Mesendoderm (in vitro differentiated cells): ENCODE measurements around the gene CCNF.

Experiments used
- DNase-seq: peaks from one replicate; pipeline ENCODE4 v3.0.0; 2013
- H2AK5ac ChIP-seq: 2 replicates; pipeline ENCODE4 v1.6.1; 2013; ENCODE audit warnings: low read length, inconsistent platforms
- H2BK120ac ChIP-seq: 2 replicates; pipeline ENCODE4 v1.6.1; 2013; ENCODE audit warnings: low read depth, mild to moderate bottlenecking, low read length, moderate library complexity, mixed read lengths
- H2BK15ac ChIP-seq: replicated peaks from 2 replicates; pipeline ENCODE4 v1.6.1; 2013; ENCODE audit warnings: low read depth, mild to moderate bottlenecking, moderate library complexity
- H2BK5ac ChIP-seq: 2 replicates; pipeline ENCODE4 v1.6.1; 2013; ENCODE audit warnings: low read length, inconsistent platforms
- H3K18ac ChIP-seq: 2 replicates; pipeline ENCODE4 v1.6.1; 2013; ENCODE audit warnings: mild to moderate bottlenecking, low read length, mixed read lengths
- H3K23ac ChIP-seq: one replicate; pipeline ENCODE4 v1.6.1; 2013; ENCODE audit warnings: low read length
- H3K27ac ChIP-seq: 2 replicates; pipeline ENCODE4 v1.5.1; 2013; ENCODE audit warnings: low read depth, mild to moderate bottlenecking, inconsistent platforms, low read length, moderate library complexity
- H3K27me3 ChIP-seq: 2 replicates; pipeline ENCODE4 v1.6.1; 2013; ENCODE audit warnings: low read length, control low read depth, mild to moderate bottlenecking, inconsistent platforms; ENCODE audit not compliant: insufficient read depth, poor library complexity
- H3K36me3 ChIP-seq: 2 replicates; pipeline ENCODE4 v1.6.1; 2013; ENCODE audit warnings: low read length, inconsistent platforms; ENCODE audit not compliant: control insufficient read depth, insufficient read depth
- H3K4ac ChIP-seq: one replicate; pipeline ENCODE4 v1.6.1; 2013; ENCODE audit warnings: low read depth, mild to moderate bottlenecking, low read length, moderate library complexity
- H3K4me1 ChIP-seq: 2 replicates; pipeline ENCODE4 v1.6.1; 2013; ENCODE audit warnings: low read depth, low read length, inconsistent platforms; ENCODE audit not compliant: control insufficient read depth
- H3K4me2 ChIP-seq: 2 replicates; pipeline ENCODE4 v1.6.1; 2013; ENCODE audit warnings: low read length
- H3K4me3 ChIP-seq: 2 replicates; pipeline ENCODE4 v1.5.1; 2013; ENCODE audit warnings: mild to moderate bottlenecking, low read length
- H3K56ac ChIP-seq: one replicate; pipeline ENCODE4 v1.6.1; 2013; ENCODE audit warnings: low read length
- H3K79me1 ChIP-seq: 2 replicates; pipeline ENCODE4 v1.6.1; 2013; ENCODE audit warnings: low read length, inconsistent platforms
- H3K79me2 ChIP-seq: 2 replicates; pipeline ENCODE4 v1.6.1; 2013; ENCODE audit warnings: mild to moderate bottlenecking, low read length; ENCODE audit not compliant: control insufficient read depth, insufficient read depth
- H3K9ac ChIP-seq: 2 replicates; pipeline ENCODE4 v1.6.1; 2013; ENCODE audit warnings: low read length, inconsistent platforms
- H4K5ac ChIP-seq: one replicate; pipeline ENCODE4 v1.6.1; 2013; ENCODE audit warnings: low read length
- H4K8ac ChIP-seq: one replicate; pipeline ENCODE4 v1.6.1; 2013; ENCODE audit warnings: low read depth, mild to moderate bottlenecking, control low read depth, low read length, moderate library complexity
- WGBS: extraction: QIAGEN DNeasy Blood & Tissue Kit; methylation state at CpG from one replicate; pipeline ENCODE4 v1.1.7; 2013; ENCODE audit warnings: low lambda C conversion rate, missing lambda C conversion rate; ENCODE audit not compliant: insufficient coverage; ENCODE audit errors: extremely low coverage; 5-methylcytosine and 5-hydroxymethylcytosine counted together

Gene CCNF

DNA sequence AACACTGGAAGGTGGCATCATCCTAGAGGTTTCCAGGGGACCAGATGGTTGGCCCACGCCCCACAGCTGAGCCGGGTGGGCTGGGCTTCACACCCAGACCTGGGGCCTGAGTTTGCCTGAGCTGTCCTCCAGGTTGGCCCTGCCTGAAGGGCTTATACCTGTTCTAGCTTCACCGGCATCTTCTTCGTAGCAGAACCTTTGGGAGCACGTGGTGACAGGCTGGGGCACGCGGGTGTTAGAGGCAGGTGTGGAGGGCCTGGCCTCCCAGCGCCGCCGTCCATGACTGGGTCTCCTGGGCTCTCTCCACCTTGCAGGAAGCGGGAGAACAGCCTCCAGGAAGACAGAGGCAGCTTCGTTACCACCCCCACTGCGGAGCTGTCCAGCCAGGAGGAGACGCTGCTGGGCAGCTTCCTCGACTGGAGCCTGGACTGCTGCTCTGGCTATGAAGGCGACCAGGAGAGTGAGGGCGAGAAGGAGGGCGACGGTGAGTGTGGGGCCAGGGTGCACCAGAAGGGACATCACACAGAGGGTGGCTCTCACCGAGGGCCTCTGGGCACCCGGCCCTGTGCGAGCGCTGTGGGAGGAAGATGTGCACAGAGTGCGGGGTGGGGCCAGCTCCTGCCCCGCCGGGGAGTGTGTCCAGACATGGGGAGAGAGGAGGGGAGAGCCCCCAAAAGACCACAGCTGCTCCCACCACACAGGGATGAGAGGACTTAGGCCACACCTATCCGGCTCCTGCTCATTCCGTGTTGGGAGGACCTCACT, 26.0 kb downstream of the CCNF start:
- H3K18ac ChIP-seq = no peak overlapping the region
- no peak overlapping the region for H3K4me2 ChIP-seq
- H3K4ac ChIP-seq = no peak overlapping the region
- H3K79me2 ChIP-seq = no peaks in the 10 kb centered on the region
- H3K27ac ChIP-seq = no peak overlapping the region
- no peaks in the 10 kb centered on the region for H3K27me3 ChIP-seq
- no peak overlapping the region for H3K56ac ChIP-seq
- peaks cover 2% of the 10 kb centered on the region for H3K4me1 ChIP-seq
- no CpG with 5 or more reads among the region's 28 CpGs for WGBS
- H2BK5ac ChIP-seq = no peak overlapping the region
- no peak overlapping the region for H2BK120ac ChIP-seq
- no peak overlapping the region for H4K5ac ChIP-seq
- H4K8ac ChIP-seq = no peak overlapping the region
- no peak overlapping the region for H3K4me3 ChIP-seq
- H2BK15ac ChIP-seq = no peak overlapping the region
- no peak overlapping the region for H3K9ac ChIP-seq
- peaks cover 29% of the 10 kb centered on the region for H3K36me3 ChIP-seq
- DNase-seq = no peak
- H3K79me1 ChIP-seq = no peaks in the 10 kb centered on the region
- no peak overlapping the region for H3K23ac ChIP-seq
- no peak overlapping the region for H2AK5ac ChIP-seq

DNA sequence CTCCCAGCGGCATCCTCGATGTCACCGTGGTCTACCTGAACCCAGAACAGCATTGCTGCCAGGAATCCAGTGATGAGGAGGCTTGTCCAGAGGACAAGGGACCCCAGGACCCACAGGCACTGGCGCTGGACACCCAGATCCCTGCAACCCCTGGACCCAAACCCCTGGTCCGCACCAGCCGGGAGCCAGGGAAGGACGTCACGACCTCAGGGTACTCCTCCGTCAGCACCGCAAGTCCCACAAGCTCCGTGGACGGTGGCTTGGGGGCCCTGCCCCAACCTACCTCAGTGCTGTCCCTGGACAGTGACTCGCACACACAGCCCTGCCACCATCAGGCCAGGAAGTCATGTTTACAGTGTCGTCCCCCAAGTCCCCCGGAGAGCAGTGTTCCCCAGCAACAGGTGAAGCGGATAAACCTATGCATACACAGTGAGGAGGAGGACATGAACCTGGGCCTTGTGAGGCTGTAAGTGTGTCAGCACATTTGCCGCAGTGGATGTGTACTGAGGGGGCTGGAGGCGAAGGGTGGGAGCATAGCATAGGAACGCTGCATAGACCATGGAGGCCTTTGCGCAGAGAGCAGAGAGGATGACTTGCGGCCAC, 27.4 kb downstream of the CCNF start:
- Histone ChIP-seq H2BK5ac (no peak overlapping the region), H3K27ac (no peak overlapping the region), H3K18ac (no peak overlapping the region), H3K36me3 (peaks cover 29% of the 10 kb centered on the region), H3K4me1 (peaks cover 5% of the 10 kb centered on the region), H2BK120ac (no peak overlapping the region), H3K23ac (no peak overlapping the region), H3K4me3 (no peak overlapping the region), H3K4me2 (no peak overlapping the region), H3K79me2 (peaks cover 1% of the 10 kb centered on the region), H3K4ac (no peak overlapping the region), H4K5ac (no peak overlapping the region), H4K8ac (no peak overlapping the region), H3K79me1 (peaks cover 7% of the 10 kb centered on the region), H3K56ac (no peak overlapping the region), H2BK15ac (no peak overlapping the region), H3K9ac (no peak overlapping the region), H3K27me3 (no peaks in the 10 kb centered on the region), H2AK5ac (no peak overlapping the region)
- WGBS = no CpG with 5 or more reads among the region's 21 CpGs
- no peak for DNase-seq

DNA sequence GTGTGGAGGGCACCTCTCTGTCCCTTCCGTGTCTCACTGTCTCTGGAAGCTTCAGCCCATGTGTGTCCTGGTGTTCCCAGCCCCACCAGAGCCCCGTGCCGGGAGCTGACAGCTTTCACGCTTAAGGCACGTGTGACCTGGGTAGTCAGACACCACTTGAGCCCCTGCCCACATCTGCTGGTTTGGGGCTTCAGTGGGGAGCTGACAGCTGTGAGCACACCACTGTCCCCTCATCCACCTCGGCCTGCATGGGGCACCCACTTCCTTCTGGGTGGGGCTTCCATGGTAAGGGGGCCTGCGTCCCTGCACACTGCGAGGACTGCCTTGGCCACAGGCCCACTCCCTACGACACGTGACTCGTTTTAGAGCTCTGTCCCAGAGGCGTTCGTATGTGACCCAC, 28.0 kb downstream of the CCNF start:
- no peak overlapping the region for H3K23ac ChIP-seq
- no peak overlapping the region for H3K4ac ChIP-seq
- H3K79me1 ChIP-seq = peaks cover 7% of the 10 kb centered on the region
- H3K18ac ChIP-seq = no peak overlapping the region
- H4K5ac ChIP-seq = no peak overlapping the region
- H3K79me2 ChIP-seq = peaks cover 1% of the 10 kb centered on the region
- H3K27ac ChIP-seq = no peak overlapping the region
- no peak overlapping the region for H3K4me3 ChIP-seq
- WGBS = no CpG with 5 or more reads among the region's 13 CpGs
- no peaks in the 10 kb centered on the region for H3K27me3 ChIP-seq
- DNase-seq = no peak
- H3K4me1 ChIP-seq = peaks cover 5% of the 10 kb centered on the region
- no peak overlapping the region for H3K56ac ChIP-seq
- H3K9ac ChIP-seq = no peak overlapping the region
- H3K4me2 ChIP-seq = no peak overlapping the region
- H3K36me3 ChIP-seq = peaks cover 25% of the 10 kb centered on the region
- H2BK5ac ChIP-seq = no peak overlapping the region
- no peak overlapping the region for H2BK120ac ChIP-seq
- no peak overlapping the region for H4K8ac ChIP-seq
- no peak overlapping the region for H2AK5ac ChIP-seq
- H2BK15ac ChIP-seq = no peak overlapping the region

DNA sequence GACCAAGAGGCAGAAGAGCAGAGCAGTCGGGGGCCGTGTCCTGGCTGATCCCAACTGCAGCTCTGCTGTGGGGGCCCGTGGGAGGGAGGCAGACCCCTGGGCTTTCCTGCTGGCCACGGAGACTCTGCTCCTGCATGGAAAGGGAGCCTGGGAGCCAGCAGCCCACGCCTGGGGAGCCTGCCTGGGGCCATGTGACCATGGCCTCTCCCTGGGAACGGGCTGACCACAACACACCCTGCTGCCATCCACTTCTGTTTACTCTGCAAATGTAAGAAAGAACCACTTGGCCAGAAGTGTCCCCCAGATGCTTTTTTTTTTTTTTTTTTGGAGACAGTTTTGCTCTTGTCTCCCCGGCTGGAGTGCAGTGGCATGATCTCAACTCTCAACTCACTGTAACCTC, 28.7 kb downstream of the CCNF start:
- no peak overlapping the region for H3K4ac ChIP-seq
- H3K18ac ChIP-seq = no peak overlapping the region
- H2BK15ac ChIP-seq = no peak overlapping the region
- H3K36me3 ChIP-seq = peaks cover 23% of the 10 kb centered on the region
- H2BK120ac ChIP-seq = no peak overlapping the region
- H3K4me2 ChIP-seq = no peak overlapping the region
- no peak for DNase-seq
- H3K27ac ChIP-seq = no peak overlapping the region
- H3K23ac ChIP-seq = no peak overlapping the region
- H4K5ac ChIP-seq = no peak overlapping the region
- H3K56ac ChIP-seq = no peak overlapping the region
- no peak overlapping the region for H2AK5ac ChIP-seq
- no CpG with 5 or more reads among the region's 7 CpGs for WGBS
- no peak overlapping the region for H2BK5ac ChIP-seq
- H3K79me1 ChIP-seq = peaks cover 7% of the 10 kb centered on the region
- no peak overlapping the region for H4K8ac ChIP-seq
- H3K9ac ChIP-seq = no peak overlapping the region
- no peak overlapping the region for H3K4me3 ChIP-seq
- H3K4me1 ChIP-seq = peaks cover 5% of the 10 kb centered on the region
- H3K79me2 ChIP-seq = peaks cover 1% of the 10 kb centered on the region
- no peaks in the 10 kb centered on the region for H3K27me3 ChIP-seq

DNA sequence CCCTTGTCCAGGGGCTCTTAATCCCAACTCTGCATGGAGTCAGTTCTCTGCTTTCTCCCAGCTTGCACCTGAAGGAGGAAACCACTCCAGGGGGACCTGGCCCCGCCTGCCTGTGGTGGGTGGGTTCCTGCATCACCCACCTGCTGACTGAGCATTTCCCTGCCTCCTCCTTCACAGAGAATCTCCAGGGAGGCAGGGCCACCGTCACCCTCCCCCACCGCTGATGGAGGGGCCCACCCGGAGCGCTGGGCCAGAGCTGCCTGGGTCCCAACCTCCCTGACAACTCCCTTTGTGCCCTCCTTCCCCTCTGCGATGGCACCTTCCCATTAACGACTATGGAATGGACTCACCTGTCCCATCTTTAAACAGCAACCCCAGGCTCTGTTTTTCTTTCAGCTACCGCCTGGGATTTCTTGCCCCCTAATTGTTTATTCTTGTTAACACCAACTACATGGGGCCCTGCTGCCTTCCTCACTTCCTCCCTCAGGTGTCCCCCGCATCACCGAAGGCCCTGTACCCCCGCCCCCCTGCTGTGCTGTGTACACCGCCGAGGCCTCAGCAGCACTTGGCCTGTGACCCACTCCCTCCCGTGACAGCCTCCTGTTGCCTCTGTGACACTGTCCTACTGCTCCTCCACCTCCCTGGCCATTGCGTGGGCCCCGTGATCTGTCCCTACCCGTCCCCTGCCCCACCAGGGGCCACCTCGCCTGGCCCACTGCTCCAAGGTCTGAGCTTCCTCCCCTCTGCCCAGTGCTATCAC, 29.8 kb downstream of the CCNF start:
- H4K5ac ChIP-seq = no peak overlapping the region
- H3K23ac ChIP-seq = no peak overlapping the region
- no peak overlapping the region for H2BK15ac ChIP-seq
- H3K56ac ChIP-seq = peak overlapping the region; percentile 83
- H2BK5ac ChIP-seq = no peak overlapping the region
- no peak overlapping the region for H3K4me3 ChIP-seq
- peak overlapping the region; percentile 65 for H3K9ac ChIP-seq
- no peak overlapping the region for H3K18ac ChIP-seq
- H3K4ac ChIP-seq = no peak overlapping the region
- H3K79me2 ChIP-seq = peaks cover 1% of the 10 kb centered on the region
- H4K8ac ChIP-seq = no peak overlapping the region
- H2AK5ac ChIP-seq = no peak overlapping the region
- H3K36me3 ChIP-seq = peaks cover 14% of the 10 kb centered on the region
- H3K27ac ChIP-seq = no peak overlapping the region
- H3K79me1 ChIP-seq = peaks cover 7% of the 10 kb centered on the region
- H3K27me3 ChIP-seq = no peaks in the 10 kb centered on the region
- no peak overlapping the region for H2BK120ac ChIP-seq
- DNase-seq = no peak
- H3K4me1 ChIP-seq = peaks cover 5% of the 10 kb centered on the region
- H3K4me2 ChIP-seq = peak overlapping the region; percentile 8
- WGBS = no CpG with 5 or more reads among the region's 18 CpGs
